Gastrocnemius medialis (tissue), 4 donors: ENCODE results near the gene PBX1. TPM values are rescaled to one million over a fixed set of nuclear protein-coding genes. Genes with fewer than 3 reads are reported as not detected.

Experiments
- ATAC-seq, 2 donors: fragments of 150-250 bp; one replicate each; pipeline ENCODE4 v1.9.1; 2016
- DNase-seq, 2 donors: peaks; one replicate each; pipeline ENCODE4 v3.0.0-alpha.2; 2019
- H3K27ac ChIP-seq, 4 donors: fragments of 200-600 bp; sonication (generic); 1 replicate in 1 of 4; 2 replicates in 3 of 4; pipeline ENCODE4 v1.5.1; 2016 to 2018; ENCODE audit warnings: mild to moderate bottlenecking in 2 of 4, moderate library complexity in 1 of 4
- H3K27me3 ChIP-seq, 3 donors: fragments of 200-600 bp; sonication (generic) in 2 of 3; 1 replicate in 1 of 3; 2 replicates in 2 of 3; pipeline versions ENCODE4 v1.5.1 to v1.6.0; 2016 to 2019; ENCODE audit warnings: mild to moderate bottlenecking in 1 of 3, moderate library complexity in 1 of 3
- H3K36me3 ChIP-seq, 2 donors: fragments of 200-600 bp; sonication (generic) in 1 of 2; one replicate each; pipeline ENCODE4 v1.5.1; 2017 to 2018
- H3K4me1 ChIP-seq, 2 donors: fragments of 200-600 bp; sonication (generic) in 1 of 2; one replicate each; pipeline ENCODE4 v1.5.1; 2016 to 2017; ENCODE audit warnings: mild to moderate bottlenecking in 2 of 2
- H3K4me3 ChIP-seq, 4 donors: fragments of 200-600 bp; sonication (generic) in 3 of 4; 1 replicate in 1 of 4; 2 replicates in 3 of 4; pipeline ENCODE4 v1.5.1; 2016 to 2019; ENCODE audit warnings: mild to moderate bottlenecking in 2 of 4
- H3K9me3 ChIP-seq, 3 donors: fragments of 200-600 bp; sonication (generic) in 2 of 3; 1 replicate in 1 of 3; 2 replicates in 2 of 3; pipeline ENCODE4 v1.5.1; 2016 to 2019
- POLR2A ChIP-seq, 2 donors: fragments of 450-650 bp; IDR thresholded peaks; one replicate each; pipeline ENCODE4 v1.6.1; 2017; ENCODE audit warnings: antibody characterized with exemption in 2 of 2, mild to moderate bottlenecking in 2 of 2, moderate library complexity in 2 of 2
- in situ Hi-C, 4 donors: fragments of 200-750 bp; cut with MboI; loops; one replicate each; pipeline versions ENCODE4 v1.15.0 to v1.8.0; 2017; ENCODE audit warnings: low sequenced_read_pairs in 4 of 4
- intact Hi-C: fragments of 100-400 bp; cut with DNase I; formaldehyde crosslinking; loops from one replicate; pipeline ENCODE4 v1.15.1; 2023; ENCODE audit warnings: low total_unique reads
- total RNA-seq, 4 donors: library from RNA; depleted of rRNA; stranded (reverse); fragments of >200 nt; gene quantifications; one replicate each; pipeline versions ENCODE4 v1.1.0 to v1.2.3, GENCODE V29; 2016
- TF ChIP-seq, protein P1 (sequence below), 5 experiments: fragments of 450-650 bp in 3 of 5; fragments of 200-600 bp in 2 of 5; sonication (generic) in 2 of 5; IDR thresholded peaks in 4 of 5; conservative IDR thresholded peaks in 1 of 5; 1 replicate in 4 of 5; 2 replicates in 1 of 5; pipeline ENCODE4 v1.5.1; 2016 to 2019; ENCODE audit warnings: antibody characterized with exemption in 5 of 5, mild to moderate bottlenecking in 3 of 5, moderate library complexity in 3 of 5

PBX1 gene
- total RNA-seq, 4 donors from 2014 or later: 21.7 to 36.5 (median 29.0) TPM

DNA sequence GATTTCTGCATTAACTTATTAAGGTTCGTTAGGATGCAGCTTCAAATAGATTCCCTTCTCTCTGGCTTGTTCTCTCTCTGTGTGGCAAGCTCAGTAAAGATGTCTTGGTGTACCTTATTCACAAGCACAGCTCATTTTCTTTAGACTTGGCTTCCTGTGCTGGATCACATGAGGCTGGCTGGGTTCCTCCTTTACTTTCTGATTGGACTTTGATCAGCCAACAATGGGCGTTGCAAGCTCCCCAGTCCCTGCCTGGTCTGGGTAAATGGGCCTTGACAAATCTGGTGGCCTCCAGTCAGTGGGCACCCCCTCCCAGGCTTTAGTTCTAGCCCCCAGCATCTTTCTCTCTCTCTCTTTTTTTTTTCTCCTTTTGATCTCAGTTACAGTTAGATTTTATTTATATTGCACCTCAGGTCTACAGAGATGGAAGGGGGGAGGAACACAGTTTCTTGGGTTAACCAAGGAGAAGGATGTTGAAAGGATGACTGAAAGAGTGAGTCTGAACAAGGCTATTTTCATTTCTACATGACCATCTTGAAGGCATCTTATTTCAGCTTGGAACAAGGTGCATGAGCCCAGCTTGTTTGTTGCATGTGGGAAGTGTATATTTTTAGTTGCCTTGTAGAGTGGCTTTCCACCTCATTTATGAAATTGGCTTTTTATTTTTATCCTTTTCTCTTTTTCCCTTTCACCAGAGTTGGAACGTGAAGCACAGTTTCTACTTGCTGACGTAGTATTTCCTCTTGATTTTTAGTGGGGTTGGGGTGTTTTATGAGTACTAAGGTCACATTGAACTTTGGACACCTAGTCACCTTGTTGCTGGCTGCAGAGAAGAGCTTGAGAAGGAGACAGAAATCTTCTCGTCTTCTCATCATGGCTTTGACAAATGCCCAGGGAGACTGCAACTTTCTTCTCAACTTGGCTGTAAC lies 77.1 kb downstream of the PBX1 start:
- TF ChIP-seq POLR2A (IDR thresholded peaks at IDR 0.05): no peak
- TF ChIP-seq, protein P1, sequence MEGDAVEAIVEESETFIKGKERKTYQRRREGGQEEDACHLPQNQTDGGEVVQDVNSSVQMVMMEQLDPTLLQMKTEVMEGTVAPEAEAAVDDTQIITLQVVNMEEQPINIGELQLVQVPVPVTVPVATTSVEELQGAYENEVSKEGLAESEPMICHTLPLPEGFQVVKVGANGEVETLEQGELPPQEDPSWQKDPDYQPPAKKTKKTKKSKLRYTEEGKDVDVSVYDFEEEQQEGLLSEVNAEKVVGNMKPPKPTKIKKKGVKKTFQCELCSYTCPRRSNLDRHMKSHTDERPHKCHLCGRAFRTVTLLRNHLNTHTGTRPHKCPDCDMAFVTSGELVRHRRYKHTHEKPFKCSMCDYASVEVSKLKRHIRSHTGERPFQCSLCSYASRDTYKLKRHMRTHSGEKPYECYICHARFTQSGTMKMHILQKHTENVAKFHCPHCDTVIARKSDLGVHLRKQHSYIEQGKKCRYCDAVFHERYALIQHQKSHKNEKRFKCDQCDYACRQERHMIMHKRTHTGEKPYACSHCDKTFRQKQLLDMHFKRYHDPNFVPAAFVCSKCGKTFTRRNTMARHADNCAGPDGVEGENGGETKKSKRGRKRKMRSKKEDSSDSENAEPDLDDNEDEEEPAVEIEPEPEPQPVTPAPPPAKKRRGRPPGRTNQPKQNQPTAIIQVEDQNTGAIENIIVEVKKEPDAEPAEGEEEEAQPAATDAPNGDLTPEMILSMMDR (IDR thresholded peaks at IDR 0.05 in 4 of 5, conservative IDR thresholded peaks at IDR 0.05 in 1 of 5): no peak
- H3K9me3 ChIP-seq: no peaks in the 10 kb centered on the region
- ATAC-seq (peak; percentile 60 to 70), DNase-seq (peak; percentile 55 to 83)
- H3K36me3 ChIP-seq: no peaks in the 10 kb centered on the region
- H3K4me3 ChIP-seq: peak overlapping the region in 1 of 4 donors; percentile 5
- intact Hi-C loops (loop anchor here (2.0 kb wide), 3 partner anchors 19 to 153 kb away; no protein-coding TSS in a partner anchor), in situ Hi-C loops (loop anchor here in 1 of 4 donors (10.0 kb wide), 1 partner anchor 149 kb away; no protein-coding TSS in a partner anchor)
- peak overlapping the region; percentile 84 to 92 (median 90) for H3K27ac ChIP-seq
- no peaks in the 10 kb centered on the region for H3K27me3 ChIP-seq
- peaks cover 92 to 95% of the 10 kb centered on the region in 2 donors for H3K4me1 ChIP-seq

DNA sequence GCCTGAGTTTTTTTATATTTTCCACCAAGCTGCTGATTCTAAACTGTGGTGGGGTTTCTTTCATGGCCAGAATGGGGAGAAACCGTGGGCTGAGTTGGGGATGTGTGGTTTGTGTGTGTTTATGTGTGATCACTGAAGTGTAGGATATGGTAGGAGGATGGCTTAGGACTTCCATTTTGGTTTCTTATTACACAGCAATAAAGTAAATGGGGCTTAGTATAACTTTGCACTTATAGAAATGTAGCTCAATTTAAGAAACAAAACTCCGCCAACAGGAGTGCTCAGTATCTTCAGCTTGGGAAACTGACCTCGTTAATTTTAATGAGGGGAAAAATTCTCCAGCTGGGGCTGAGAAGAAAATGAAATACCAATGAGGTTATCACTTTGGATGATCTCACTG lies 77.8 kb downstream of the PBX1 start:
- intact Hi-C loops: loop anchor here (2.0 kb wide), 3 partner anchors 20 to 152 kb away; no protein-coding TSS in a partner anchor
- Histone ChIP-seq H3K27ac (peak overlapping the region; percentile 84 to 92 (median 90)), H3K4me3 (peak overlapping the region in 1 of 4 donors; percentile 5), H3K27me3 (no peaks in the 10 kb centered on the region), H3K36me3 (no peaks in the 10 kb centered on the region), H3K4me1 (peaks cover 95 to 96% of the 10 kb centered on the region in 2 donors), H3K9me3 (no peaks in the 10 kb centered on the region)
- DNase-seq: no peak
- in situ Hi-C loops: loop anchor here in 1 of 4 donors (10.0 kb wide), 1 partner anchor 148 kb away; no protein-coding TSS in a partner anchor
- TF ChIP-seq, protein P1 (IDR thresholded peaks at IDR 0.05 in 4 of 5, conservative IDR thresholded peaks at IDR 0.05 in 1 of 5): no peak
- no peak for TF ChIP-seq POLR2A (IDR thresholded peaks at IDR 0.05)
- no peak for ATAC-seq

DNA sequence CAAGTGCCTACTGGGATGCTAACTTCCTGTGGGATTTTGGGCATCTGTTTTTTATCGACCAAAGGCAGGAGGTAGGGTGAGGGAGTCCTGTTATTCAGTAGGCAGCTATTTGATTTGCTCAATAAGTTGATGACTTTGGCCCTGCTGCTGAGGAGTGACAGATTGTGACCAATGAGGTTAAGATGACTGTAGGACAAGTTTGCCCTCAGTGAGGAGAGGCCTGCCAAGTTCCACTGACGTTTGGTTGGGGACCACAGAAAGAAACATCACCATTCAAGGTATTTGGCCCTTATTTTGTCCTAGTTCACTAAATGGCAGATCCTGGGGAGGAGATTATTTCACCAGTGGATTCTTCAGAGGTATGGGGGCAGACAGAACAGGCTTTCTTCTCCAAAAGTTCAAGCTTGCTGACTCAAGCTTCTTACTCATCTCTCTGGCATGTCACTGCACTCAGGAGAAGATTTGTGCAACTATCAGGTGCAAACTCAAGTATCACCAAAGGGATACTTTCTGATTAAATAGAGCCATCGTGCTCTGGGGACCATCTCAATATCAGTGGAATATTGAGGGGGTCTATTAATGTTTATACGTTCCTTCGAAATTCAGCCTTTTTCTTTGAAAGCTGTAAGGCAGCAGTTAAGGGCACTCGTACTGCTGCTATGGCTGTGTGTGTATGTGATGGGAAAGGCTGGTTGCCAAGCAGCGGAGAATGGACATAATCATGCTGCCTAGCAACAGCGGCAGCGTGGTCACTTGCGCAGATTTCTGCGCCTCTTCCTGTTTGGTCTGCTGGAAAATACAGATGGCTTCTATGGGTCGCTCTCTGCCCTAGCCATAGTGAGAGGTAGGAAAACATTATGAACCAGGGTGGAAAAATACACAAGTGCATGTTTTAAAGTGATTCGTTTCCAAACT lies 78.7 kb downstream of the PBX1 start:
- no peak for TF ChIP-seq POLR2A (IDR thresholded peaks at IDR 0.05)
- TF ChIP-seq, protein P1 (IDR thresholded peaks at IDR 0.05 in 4 of 5, conservative IDR thresholded peaks at IDR 0.05 in 1 of 5): no peak
- ATAC-seq (peak; percentile 18 to 21), DNase-seq (peak in 1 of 2 donors; percentile 48)
- Histone ChIP-seq H3K9me3 (no peaks in the 10 kb centered on the region), H3K4me3 (no peak overlapping the region), H3K27me3 (no peaks in the 10 kb centered on the region), H3K4me1 (peaks cover 97 to 100% of the 10 kb centered on the region in 2 donors), H3K27ac (peak overlapping the region; percentile 84 to 92 (median 90)), H3K36me3 (no peaks in the 10 kb centered on the region)
- in situ Hi-C loops (loop anchor here in 1 of 4 donors (10.0 kb wide), 1 partner anchor 147 kb away; no protein-coding TSS in a partner anchor), intact Hi-C loops (loop anchor here (2.0 kb wide), 3 partner anchors 21 to 151 kb away; no protein-coding TSS in a partner anchor)

DNA sequence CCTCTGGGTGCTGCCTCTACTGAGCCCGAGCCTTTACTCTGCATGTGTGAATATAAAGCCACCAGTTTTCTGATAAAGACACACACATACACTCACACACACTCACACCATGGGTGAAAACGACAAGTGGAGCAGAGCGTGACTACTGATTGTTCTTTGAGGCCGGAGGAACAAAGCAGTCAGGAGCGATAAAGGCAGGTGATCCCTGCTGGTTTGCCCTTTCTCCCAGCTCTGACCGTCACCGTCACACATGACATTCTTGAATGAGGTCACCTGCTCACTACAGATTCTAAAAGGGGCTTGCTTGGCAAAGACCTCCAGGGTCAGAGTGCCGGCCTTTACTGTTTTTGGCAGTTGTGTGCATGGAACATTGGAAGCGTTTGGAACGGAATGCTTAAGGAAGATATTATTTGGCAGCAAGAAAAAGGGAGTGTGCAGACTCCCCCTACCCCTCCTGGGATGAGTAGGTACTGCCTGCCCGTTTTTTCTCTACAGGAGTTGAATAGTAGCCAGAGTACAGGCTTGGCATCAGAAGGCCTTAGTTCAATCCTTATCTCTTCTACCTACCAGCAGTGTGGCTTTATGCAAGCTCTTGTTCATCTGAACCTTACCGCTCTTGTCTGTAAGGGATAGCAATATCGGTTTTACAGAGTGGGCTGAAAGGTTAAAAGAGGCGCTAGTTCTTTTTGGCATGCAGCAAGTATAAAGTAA lies 79.7 kb downstream of the PBX1 start:
- Histone ChIP-seq H3K27ac (peak overlapping the region; percentile 84 to 92 (median 90)), H3K9me3 (no peaks in the 10 kb centered on the region), H3K36me3 (no peaks in the 10 kb centered on the region), H3K27me3 (no peaks in the 10 kb centered on the region), H3K4me1 (peaks cover 100% of the 10 kb centered on the region in 2 donors), H3K4me3 (no peak overlapping the region)
- DNase-seq: peak; percentile 43 to 65
- ATAC-seq: peak; percentile 5 to 13
- intact Hi-C loops: no loop called here
- in situ Hi-C loops: loop anchor here in 1 of 4 donors (10.0 kb wide), 1 partner anchor 146 kb away; no protein-coding TSS in a partner anchor
- no peak for TF ChIP-seq POLR2A (IDR thresholded peaks at IDR 0.05)
- TF ChIP-seq, protein P1 (IDR thresholded peaks at IDR 0.05 in 4 of 5, conservative IDR thresholded peaks at IDR 0.05 in 1 of 5): peak in 1 of 5 experiments; percentile 9
